K562 (cell line): Measurements from ENCODE around the gene MAGI3. TPM values are rescaled to one million over a fixed set of nuclear protein-coding genes. Genes with fewer than 3 reads are reported as not detected.

Source experiments
- ATAC-seq: fragments of 200-7000 bp; cut with Tn5 transposase; 3 replicates; pipeline ENCODE4 v1.9.1; 2020; ENCODE audit warnings: moderate library complexity
- BruUV-seq: library from RNA; stranded (reverse); fragments of 400-500 nt; replicated peaks from 2 replicates; lab custom pipeline; 2021; lab: Mats Ljungman, UMichigan
- CTCF ChIA-PET: fragments of 300-600 bp; formaldehyde crosslinking; extraction: SDS; loops from one replicate; lab custom pipeline; 2021; ENCODE audit warnings: low intra/inter-chr PET ratio; lab: Yijun Ruan, JAX
- POLR2A ChIA-PET: fragments of 300-600, 350-650 bp; sonication (Branson Sonifier 250); formaldehyde crosslinking; extraction: SDS; loops from one replicate; lab custom pipeline; 2021; ENCODE audit warnings: antibody characterized with exemption, inconsistent platforms; lab: Yijun Ruan, JAX
- DNase-seq, 4 experiments: peaks; one replicate each; pipeline versions ENCODE4 v3.0.0 to v3.0.0-alpha.2; 2011 to 2018; ENCODE audit warnings: low spot score in 3 of 4, mixed read lengths in 3 of 4; ENCODE audit errors: extremely low read depth in 1 of 4
- FAIRE-seq: peaks from 2 replicates; lab custom pipeline; 2011; peaks lifted over from hg19 to GRCh38; lab: Jason Lieb, UNC
- H2AFZ ChIP-seq: 2 replicates; pipeline ENCODE4 v1.6.0; 2011; ENCODE audit warnings: low read depth, low read length, control low read depth, inconsistent platforms
- H3K27ac ChIP-seq: fragments of 200-600 bp; 3 replicates; pipeline ENCODE4 v1.8.0; 2011; ENCODE audit warnings: low read depth, mild to moderate bottlenecking, control low read depth, inconsistent platforms, low read length, moderate library complexity, mixed read lengths; ENCODE audit errors: extremely low read depth
- H3K27me3 ChIP-seq, 2 experiments: fragments of 300-600 bp in 1 of 2; 2 replicates in 1 of 2; 3 replicates in 1 of 2; pipeline versions ENCODE4 v1.6.0 to v1.8.0; 2011; ENCODE audit warnings: inconsistent platforms in 2 of 2, low read length in 2 of 2, mild to moderate bottlenecking in 1 of 2, mixed read lengths in 1 of 2, moderate library complexity in 1 of 2; ENCODE audit not compliant: control insufficient read depth in 2 of 2, insufficient read depth in 2 of 2
- H3K36me3 ChIP-seq: fragments of 300-600 bp; 3 replicates; pipeline ENCODE4 v1.8.0; 2011; ENCODE audit warnings: mild to moderate bottlenecking, low read length, inconsistent platforms; ENCODE audit not compliant: control insufficient read depth, insufficient read depth
- H3K4me1 ChIP-seq, 2 experiments: fragments of 200-600 bp in 1 of 2; replicated peaks in 1 of 2; 2 replicates in 1 of 2; 3 replicates in 1 of 2; pipeline versions ENCODE4 v1.5.1 to v1.8.0; 2011; ENCODE audit warnings: inconsistent platforms in 2 of 2, low read length in 2 of 2, mild to moderate bottlenecking in 1 of 2, mixed read lengths in 1 of 2, moderate library complexity in 1 of 2; ENCODE audit not compliant: control insufficient read depth in 2 of 2, insufficient read depth in 2 of 2
- H3K4me2 ChIP-seq: 2 replicates; pipeline ENCODE4 v1.6.1; 2011; ENCODE audit warnings: low read length, control low read depth, inconsistent platforms, mixed read lengths; ENCODE audit not compliant: insufficient read depth
- H3K4me3 ChIP-seq: fragments of 200-600 bp; sonication (generic), shearing (Covaris generic); 2 replicates; pipeline ENCODE4 v1.5.1; 2016; ENCODE audit warnings: control low read depth, inconsistent platforms
- H3K79me2 ChIP-seq: fragments of 200-600 bp; 3 replicates; pipeline ENCODE4 v1.8.0; 2011; ENCODE audit warnings: low read length, inconsistent platforms; ENCODE audit not compliant: control insufficient read depth, insufficient read depth
- H3K9ac ChIP-seq, 2 experiments: 2 replicates each; pipeline versions ENCODE4 v1.6.0 to v1.6.1; 2011; ENCODE audit warnings: low read depth in 2 of 2, low read length in 2 of 2, control low read depth in 1 of 2, inconsistent platforms in 1 of 2, mild to moderate bottlenecking in 1 of 2, mixed read lengths in 1 of 2; ENCODE audit not compliant: insufficient read depth in 1 of 2
- H3K9me1 ChIP-seq: one replicate; pipeline ENCODE4 v1.6.0; 2011; ENCODE audit warnings: inconsistent platforms, mild to moderate bottlenecking, low read length, moderate library complexity; ENCODE audit not compliant: control insufficient read depth, insufficient read depth
- H3K9me3 ChIP-seq: replicated peaks from 2 replicates; pipeline ENCODE4 v1.5.1; 2011; ENCODE audit warnings: low read depth, low read length, inconsistent platforms; ENCODE audit not compliant: control insufficient read depth, insufficient read depth
- H4K20me1 ChIP-seq: replicated peaks from 2 replicates; pipeline ENCODE4 v1.6.1; 2011; ENCODE audit warnings: low read length, inconsistent platforms, mixed read lengths; ENCODE audit not compliant: control insufficient read depth, insufficient read depth
- ATF1 ChIP-seq, 2 experiments: fragments of 450-650 bp in 1 of 2; IDR thresholded peaks; 2 replicates each; pipeline ENCODE4 v1.6.1; 2016; ENCODE audit warnings: missing compliant biosample characterization in 1 of 2, missing genetic modification characterization in 1 of 2
- CREBBP ChIP-seq: IDR thresholded peaks from one replicate; pipeline ENCODE4 v1.6.1; 2012; ENCODE audit warnings: low read depth, mild to moderate bottlenecking, control low read depth, inconsistent platforms, low read length
- DIDO1 ChIP-seq: fragments of 450-650 bp; IDR thresholded peaks from 2 replicates; pipeline ENCODE4 v1.6.1; 2016; ENCODE audit warnings: low read depth, missing biosample characterization, missing genetic modification characterization
- ERF ChIP-seq: fragments of 450-650 bp; formaldehyde crosslinking; IDR thresholded peaks from 2 replicates; pipeline ENCODE4 v1.4.0; 2020; ENCODE audit warnings: mild to moderate bottlenecking, mixed read lengths
- SMARCA4 ChIP-seq: fragments of 450-650 bp; IDR thresholded peaks from 2 replicates; pipeline ENCODE4 v1.6.1; 2016
- SOX6 ChIP-seq: fragments of 450-650 bp; IDR thresholded peaks from 2 replicates; pipeline ENCODE4 v1.6.1; 2014; ENCODE audit warnings: mild to moderate bottlenecking
- TRIM24 ChIP-seq, 2 experiments: fragments of 450-650 bp; IDR thresholded peaks; 2 replicates each; pipeline ENCODE4 v1.6.1; 2016
- WHSC1 ChIP-seq: IDR thresholded peaks from one replicate; pipeline ENCODE4 v1.6.1; 2012; ENCODE audit warnings: low read length, control low read depth, inconsistent platforms
- ZFX ChIP-seq: sonication (generic); formaldehyde crosslinking; IDR thresholded peaks from 2 replicates; pipeline ENCODE4 v1.8.0; 2022; ENCODE audit warnings: mild to moderate bottlenecking, missing genetic modification reagents, moderate library complexity
- WGBS: fragments of 100-300 bp; shearing (Covaris generic); methylation state at CpG from one replicate; pipeline ENCODE4 v1.1.6; 2016; ENCODE audit warnings: low coverage, mixed read lengths; ENCODE audit not compliant: insufficient coverage; ENCODE audit errors: missing lambda C conversion rate; 5-methylcytosine and 5-hydroxymethylcytosine counted together
- in situ Hi-C: fragments of 300-500 bp; cut with MboI; formaldehyde crosslinking; loops from 4 replicates; pipeline ENCODE4 v1.15.0; 2018; ENCODE audit warnings: inconsistent platforms, mixed read lengths
- intact Hi-C: fragments of 100-400 bp; cut with micrococcal nuclease; formaldehyde crosslinking; loops from 2 replicates; pipeline ENCODE4 v1.14.2; 2022
- polyA plus RNA-seq, 8 experiments: library from polyadenylated mRNA; depleted of rRNA in 4 of 8; stranded (reverse) in 5 of 8; unstranded in 3 of 8; fragments of >200 nt; fragmentation: Nextera tagmentation in 2 of 8; fragmentation: Illumina TruSeq in 1 of 8; extraction: Ambion mirVana in 2 of 8; extraction: Trizol in 1 of 8; gene quantifications; 2 replicates each; pipeline versions ENCODE4 v1.2.1 to v1.2.3, GENCODE V29; 2011 to 2014; ENCODE audit warnings: inconsistent platforms in 1 of 8, missing spikeins in 1 of 8
- total RNA-seq, 7 experiments: library from RNA; depleted of rRNA in 6 of 7; stranded (reverse); fragments of >200 nt in 6 of 7; fragmentation: Illumina TruSeq in 2 of 7; extraction: Trizol in 2 of 7; gene quantifications; 2 replicates each; pipeline versions ENCODE4 v1.2.1 to v1.2.3, GENCODE V29; 2011 to 2021; ENCODE audit warnings: low replicate concordance in 1 of 7
- TF ChIP-seq, protein P1 (sequence below), 2 experiments: fragments of 450-650 bp; IDR thresholded peaks; 2 replicates each; pipeline ENCODE4 v1.6.1; 2018; ENCODE audit warnings: mild to moderate bottlenecking in 2 of 2, low read depth in 1 of 2; ENCODE audit not compliant: partially characterized antibody in 2 of 2
- TF ChIP-seq, protein P2 (sequence below): fragments of 200-400 bp; formaldehyde crosslinking; IDR thresholded peaks from 2 replicates; pipeline ENCODE4 v1.6.1; 2017; ENCODE audit warnings: mild to moderate bottlenecking, low read depth, low read length, moderate library complexity
- TF ChIP-seq, protein P3 (sequence below): fragments of 250-450 bp; sonication (Bioruptor Pico); IDR thresholded peaks from 2 replicates; pipeline ENCODE4 v1.9.0; 2021; ENCODE audit warnings: mild to moderate bottlenecking, inconsistent platforms
- TF ChIP-seq, protein P4 (sequence below), 2 experiments: fragments of 200-800 bp in 1 of 2; sonication (Bioruptor generic) in 1 of 2; sonication (generic) in 1 of 2; formaldehyde crosslinking in 1 of 2; IDR thresholded peaks in 1 of 2; conservative IDR thresholded peaks in 1 of 2; 2 replicates each; pipeline versions ENCODE4 v1.5.0 to v1.6.1; 2016 to 2020; ENCODE audit warnings: missing compliant biosample characterization in 1 of 2, missing genetic modification characterization in 1 of 2, missing genetic modification reagents in 1 of 2

MAGI3 gene
- total and polyA plus RNA-seq, 9 of the 15 experiments (the other 6 are each of a cell fraction or from before 2014, with no cell fraction given) = 1.0 to 8.6 (median 5.5) TPM

DNA sequence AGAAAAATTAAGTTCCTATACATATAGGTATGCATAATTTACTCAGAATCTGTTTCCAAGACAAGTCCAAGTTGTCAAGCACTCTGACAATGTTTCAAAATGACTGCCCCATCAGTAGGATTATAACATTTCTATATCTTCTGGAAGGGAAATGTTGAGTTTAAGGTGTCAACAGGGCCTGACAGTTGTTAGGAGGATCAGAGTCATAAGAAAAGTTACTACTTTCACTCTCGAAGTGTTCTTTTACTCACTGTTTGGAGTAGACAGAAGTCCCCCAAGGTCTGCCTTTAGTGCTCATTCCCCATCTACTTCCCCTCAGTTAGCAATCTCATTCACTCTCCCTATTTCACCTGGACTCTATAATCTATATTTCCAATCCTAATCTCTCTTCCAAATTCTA lies 20.6 kb upstream of the MAGI3 start:
- ATAC-seq = no peak
- no peak overlapping the region for H3K4me3 ChIP-seq
- H3K27ac ChIP-seq = no peak overlapping the region
- intact Hi-C loops = no loop called here
- no peak for DNase-seq
- ChIA-PET POLR2A (no interaction called here), CTCF (no interaction called here)
- in situ Hi-C loops = no loop called here
- no peaks in the 10 kb centered on the region for H3K9me1 ChIP-seq
- no peaks in the 10 kb centered on the region for H3K27me3 ChIP-seq
- no peaks in the 10 kb centered on the region for H3K9me3 ChIP-seq
- no peaks in the 10 kb centered on the region for H3K36me3 ChIP-seq
- H3K79me2 ChIP-seq = no peaks in the 10 kb centered on the region
- no TSS peak for BruUV-seq
- no peaks in the 10 kb centered on the region for H3K4me1 ChIP-seq
- FAIRE-seq = no peak
- no peak overlapping the region for H3K9ac ChIP-seq
- 5% methylated on average over 1 of the region's 1 CpG for WGBS
- H3K4me2 ChIP-seq = no peak overlapping the region
- H2AFZ ChIP-seq = no peak overlapping the region
- no peaks in the 10 kb centered on the region for H4K20me1 ChIP-seq
- TF ChIP-seq, protein P1, sequence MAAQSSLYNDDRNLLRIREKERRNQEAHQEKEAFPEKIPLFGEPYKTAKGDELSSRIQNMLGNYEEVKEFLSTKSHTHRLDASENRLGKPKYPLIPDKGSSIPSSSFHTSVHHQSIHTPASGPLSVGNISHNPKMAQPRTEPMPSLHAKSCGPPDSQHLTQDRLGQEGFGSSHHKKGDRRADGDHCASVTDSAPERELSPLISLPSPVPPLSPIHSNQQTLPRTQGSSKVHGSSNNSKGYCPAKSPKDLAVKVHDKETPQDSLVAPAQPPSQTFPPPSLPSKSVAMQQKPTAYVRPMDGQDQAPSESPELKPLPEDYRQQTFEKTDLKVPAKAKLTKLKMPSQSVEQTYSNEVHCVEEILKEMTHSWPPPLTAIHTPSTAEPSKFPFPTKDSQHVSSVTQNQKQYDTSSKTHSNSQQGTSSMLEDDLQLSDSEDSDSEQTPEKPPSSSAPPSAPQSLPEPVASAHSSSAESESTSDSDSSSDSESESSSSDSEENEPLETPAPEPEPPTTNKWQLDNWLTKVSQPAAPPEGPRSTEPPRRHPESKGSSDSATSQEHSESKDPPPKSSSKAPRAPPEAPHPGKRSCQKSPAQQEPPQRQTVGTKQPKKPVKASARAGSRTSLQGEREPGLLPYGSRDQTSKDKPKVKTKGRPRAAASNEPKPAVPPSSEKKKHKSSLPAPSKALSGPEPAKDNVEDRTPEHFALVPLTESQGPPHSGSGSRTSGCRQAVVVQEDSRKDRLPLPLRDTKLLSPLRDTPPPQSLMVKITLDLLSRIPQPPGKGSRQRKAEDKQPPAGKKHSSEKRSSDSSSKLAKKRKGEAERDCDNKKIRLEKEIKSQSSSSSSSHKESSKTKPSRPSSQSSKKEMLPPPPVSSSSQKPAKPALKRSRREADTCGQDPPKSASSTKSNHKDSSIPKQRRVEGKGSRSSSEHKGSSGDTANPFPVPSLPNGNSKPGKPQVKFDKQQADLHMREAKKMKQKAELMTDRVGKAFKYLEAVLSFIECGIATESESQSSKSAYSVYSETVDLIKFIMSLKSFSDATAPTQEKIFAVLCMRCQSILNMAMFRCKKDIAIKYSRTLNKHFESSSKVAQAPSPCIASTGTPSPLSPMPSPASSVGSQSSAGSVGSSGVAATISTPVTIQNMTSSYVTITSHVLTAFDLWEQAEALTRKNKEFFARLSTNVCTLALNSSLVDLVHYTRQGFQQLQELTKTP (IDR thresholded peaks at IDR 0.05; ENCODE audit: low read depth in 1 of 2, partially characterized antibody in 2 of 2) = no peak
- TF ChIP-seq SOX6 (no peak), SMARCA4 (no peak), ERF (CRISPR knock-in tag) (no peak), CREBBP (no peak), WHSC1 (no peak), ATF1 (CRISPR knock-in tag; IDR thresholded peaks at IDR 0.05) (no peak), ATF1 (tag; IDR thresholded peaks at IDR 0.05) (no peak), DIDO1 (tag) (no peak), ZFX (CRISPR knock-in tag) (no peak), TRIM24 (IDR thresholded peaks at IDR 0.05) (no peak)
- TF ChIP-seq, protein P2, sequence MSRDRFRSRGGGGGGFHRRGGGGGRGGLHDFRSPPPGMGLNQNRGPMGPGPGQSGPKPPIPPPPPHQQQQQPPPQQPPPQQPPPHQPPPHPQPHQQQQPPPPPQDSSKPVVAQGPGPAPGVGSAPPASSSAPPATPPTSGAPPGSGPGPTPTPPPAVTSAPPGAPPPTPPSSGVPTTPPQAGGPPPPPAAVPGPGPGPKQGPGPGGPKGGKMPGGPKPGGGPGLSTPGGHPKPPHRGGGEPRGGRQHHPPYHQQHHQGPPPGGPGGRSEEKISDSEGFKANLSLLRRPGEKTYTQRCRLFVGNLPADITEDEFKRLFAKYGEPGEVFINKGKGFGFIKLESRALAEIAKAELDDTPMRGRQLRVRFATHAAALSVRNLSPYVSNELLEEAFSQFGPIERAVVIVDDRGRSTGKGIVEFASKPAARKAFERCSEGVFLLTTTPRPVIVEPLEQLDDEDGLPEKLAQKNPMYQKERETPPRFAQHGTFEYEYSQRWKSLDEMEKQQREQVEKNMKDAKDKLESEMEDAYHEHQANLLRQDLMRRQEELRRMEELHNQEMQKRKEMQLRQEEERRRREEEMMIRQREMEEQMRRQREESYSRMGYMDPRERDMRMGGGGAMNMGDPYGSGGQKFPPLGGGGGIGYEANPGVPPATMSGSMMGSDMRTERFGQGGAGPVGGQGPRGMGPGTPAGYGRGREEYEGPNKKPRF = no peak
- TF ChIP-seq, protein P3, sequence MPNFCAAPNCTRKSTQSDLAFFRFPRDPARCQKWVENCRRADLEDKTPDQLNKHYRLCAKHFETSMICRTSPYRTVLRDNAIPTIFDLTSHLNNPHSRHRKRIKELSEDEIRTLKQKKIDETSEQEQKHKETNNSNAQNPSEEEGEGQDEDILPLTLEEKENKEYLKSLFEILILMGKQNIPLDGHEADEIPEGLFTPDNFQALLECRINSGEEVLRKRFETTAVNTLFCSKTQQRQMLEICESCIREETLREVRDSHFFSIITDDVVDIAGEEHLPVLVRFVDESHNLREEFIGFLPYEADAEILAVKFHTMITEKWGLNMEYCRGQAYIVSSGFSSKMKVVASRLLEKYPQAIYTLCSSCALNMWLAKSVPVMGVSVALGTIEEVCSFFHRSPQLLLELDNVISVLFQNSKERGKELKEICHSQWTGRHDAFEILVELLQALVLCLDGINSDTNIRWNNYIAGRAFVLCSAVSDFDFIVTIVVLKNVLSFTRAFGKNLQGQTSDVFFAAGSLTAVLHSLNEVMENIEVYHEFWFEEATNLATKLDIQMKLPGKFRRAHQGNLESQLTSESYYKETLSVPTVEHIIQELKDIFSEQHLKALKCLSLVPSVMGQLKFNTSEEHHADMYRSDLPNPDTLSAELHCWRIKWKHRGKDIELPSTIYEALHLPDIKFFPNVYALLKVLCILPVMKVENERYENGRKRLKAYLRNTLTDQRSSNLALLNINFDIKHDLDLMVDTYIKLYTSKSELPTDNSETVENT = no peak
- TF ChIP-seq, protein P4, sequence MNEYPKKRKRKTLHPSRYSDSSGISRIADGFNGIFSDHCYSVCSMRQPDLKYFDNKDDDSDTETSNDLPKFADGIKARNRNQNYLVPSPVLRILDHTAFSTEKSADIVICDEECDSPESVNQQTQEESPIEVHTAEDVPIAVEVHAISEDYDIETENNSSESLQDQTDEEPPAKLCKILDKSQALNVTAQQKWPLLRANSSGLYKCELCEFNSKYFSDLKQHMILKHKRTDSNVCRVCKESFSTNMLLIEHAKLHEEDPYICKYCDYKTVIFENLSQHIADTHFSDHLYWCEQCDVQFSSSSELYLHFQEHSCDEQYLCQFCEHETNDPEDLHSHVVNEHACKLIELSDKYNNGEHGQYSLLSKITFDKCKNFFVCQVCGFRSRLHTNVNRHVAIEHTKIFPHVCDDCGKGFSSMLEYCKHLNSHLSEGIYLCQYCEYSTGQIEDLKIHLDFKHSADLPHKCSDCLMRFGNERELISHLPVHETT (CRISPR knock-in tag; conservative IDR thresholded peaks at IDR 0.05 in 1 of 2, IDR thresholded peaks at IDR 0.05 in 1 of 2) = no peak
